Measurements from ENCODE around the gene CTU2.

CTU2 gene

DNA sequence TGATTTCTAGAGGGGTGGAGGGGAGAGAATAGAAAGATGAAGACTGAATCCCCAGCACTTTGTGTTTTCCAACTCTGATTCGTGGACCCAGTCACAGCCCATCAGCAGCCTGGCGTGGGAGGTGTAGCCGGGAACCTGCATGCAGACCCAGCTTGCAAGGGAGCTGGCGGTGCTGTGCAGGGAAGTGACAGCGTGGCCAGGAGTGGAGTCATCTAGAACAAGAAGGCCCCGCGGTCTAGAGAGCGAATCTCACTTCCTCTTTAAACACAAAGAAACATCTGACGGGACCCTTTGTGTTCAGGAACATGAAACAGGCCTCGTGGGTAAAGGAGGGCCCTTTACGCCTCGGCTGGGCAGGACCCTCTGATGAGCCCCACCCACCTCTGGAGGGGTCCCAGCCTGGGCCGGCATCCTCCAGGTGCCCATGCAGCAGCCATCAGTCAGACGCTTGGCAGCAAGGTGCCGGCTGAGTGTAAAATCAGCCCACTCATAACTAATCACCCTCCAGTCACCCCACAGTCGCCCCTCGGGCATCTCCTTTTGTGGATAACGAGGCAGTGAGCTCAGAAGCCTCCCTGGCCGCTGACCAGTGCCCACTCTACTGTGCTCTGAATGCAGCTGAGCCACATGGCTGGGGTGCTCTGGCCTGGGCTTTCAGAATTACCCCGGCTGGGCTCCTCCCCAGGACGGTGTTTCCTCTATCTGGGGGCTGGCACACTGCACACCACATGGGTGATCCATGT, 24.4 kb upstream of the CTU2 start:
- no peak for DNase-seq (ENCODE audit: low spot score)

GRCh38 chr16:88684569-88685155, 21.6 kb upstream of the CTU2 start:
- DNase-seq (ENCODE audit: low spot score) = no peak

- DNase-seq (ENCODE audit: low spot score) = peak; percentile 89
Observed at GRCh38 chr16:88685156-88686061, 20.9 kb upstream of the CTU2 start.

- DNase-seq (ENCODE audit: low spot score) = no peak
Observed at GRCh38 chr16:88686062-88686438, 20.3 kb upstream of the CTU2 start.

DNA sequence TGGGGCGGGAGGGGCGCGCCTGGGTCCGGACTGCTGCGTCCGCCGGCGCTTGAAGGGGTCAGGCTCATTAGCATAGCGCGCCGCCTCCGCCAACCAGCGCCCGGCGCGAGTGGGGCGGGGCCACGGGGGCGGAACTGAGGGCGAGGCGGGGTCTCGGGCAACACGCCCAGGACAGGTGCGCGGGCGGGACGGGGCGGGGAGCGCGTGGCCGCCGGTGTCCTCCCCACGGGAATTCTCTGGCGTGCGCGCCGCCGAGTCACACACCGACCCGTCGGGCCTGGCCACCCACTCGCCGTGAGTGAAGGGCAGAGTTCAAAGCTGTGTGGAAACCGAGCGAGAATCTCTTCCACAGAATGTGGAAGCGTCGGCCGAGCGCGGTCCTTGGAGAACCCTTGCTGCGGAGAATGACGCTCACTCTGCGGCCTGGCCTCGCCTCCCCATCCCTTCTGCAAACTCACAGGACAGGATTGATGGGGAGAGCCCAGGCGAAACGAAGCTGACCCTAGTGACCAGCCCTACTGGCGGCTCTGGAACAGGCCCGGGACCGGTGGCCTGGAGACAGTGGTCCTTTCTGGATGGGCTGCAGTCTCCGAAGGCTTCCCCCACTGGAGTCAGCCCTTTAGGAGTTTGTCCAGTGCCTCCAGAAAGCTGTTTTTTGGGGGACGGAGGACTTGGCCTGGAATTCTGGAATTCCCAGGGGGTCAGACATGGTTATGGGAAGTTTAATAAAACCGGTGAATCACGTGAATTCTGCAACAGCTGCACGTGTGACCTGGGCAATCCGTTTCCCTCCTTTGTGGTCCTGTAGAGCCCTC, 19.7 kb upstream of the CTU2 start, which contains the start of gene SNAI3:
SNAI3 (minus strand) TSS at position 69 of the 815 bp plus-strand sequence. CDS start 101 bp downstream, outside the sequence.
- DNase-seq (ENCODE audit: low spot score) = peak; percentile 73

DNA sequence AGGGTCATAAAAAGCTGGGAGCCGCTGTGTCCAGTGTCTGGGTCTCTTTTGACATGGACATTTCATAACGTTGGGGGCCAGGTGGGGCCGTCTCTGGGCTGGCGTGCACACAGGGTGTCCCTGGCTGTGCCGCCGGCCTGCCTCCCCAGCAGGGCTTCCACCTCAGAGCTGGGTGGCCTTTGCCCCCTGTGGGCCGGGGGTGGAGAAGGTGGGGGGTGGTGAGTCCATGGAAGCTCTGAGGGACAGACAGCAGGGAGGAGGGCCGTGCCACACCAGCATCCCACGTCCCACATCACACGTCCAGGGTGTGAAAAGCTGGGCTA, 19.1 kb upstream of the CTU2 start:
- DNase-seq (ENCODE audit: low spot score) = no peak

DNA sequence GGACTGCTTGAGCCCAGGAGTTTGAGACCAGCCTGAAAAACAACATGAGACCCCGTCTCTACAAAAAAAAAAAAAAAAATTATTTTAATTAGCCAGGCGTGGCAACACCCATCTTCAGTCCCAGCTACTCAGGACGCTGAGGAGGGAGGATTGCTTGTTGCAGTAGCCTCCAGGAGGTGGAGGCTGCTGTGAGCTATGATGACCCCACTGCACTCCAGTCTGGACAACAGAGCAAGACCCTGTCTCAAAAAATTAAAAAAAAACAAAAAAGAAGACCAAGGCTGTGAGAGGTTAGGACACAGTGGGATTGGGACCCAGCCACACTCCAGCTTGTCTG, 18.7 kb upstream of the CTU2 start:
- no peak for DNase-seq (ENCODE audit: low spot score)

- DNase-seq (ENCODE audit: low spot score) = no peak
Observed at GRCh38 chr16:88688013-88688778, 18.1 kb upstream of the CTU2 start.

GRCh38 chr16:88690341-88691128, 15.8 kb upstream of the CTU2 start:
- DNase-seq (ENCODE audit: low spot score) = no peak

DNA sequence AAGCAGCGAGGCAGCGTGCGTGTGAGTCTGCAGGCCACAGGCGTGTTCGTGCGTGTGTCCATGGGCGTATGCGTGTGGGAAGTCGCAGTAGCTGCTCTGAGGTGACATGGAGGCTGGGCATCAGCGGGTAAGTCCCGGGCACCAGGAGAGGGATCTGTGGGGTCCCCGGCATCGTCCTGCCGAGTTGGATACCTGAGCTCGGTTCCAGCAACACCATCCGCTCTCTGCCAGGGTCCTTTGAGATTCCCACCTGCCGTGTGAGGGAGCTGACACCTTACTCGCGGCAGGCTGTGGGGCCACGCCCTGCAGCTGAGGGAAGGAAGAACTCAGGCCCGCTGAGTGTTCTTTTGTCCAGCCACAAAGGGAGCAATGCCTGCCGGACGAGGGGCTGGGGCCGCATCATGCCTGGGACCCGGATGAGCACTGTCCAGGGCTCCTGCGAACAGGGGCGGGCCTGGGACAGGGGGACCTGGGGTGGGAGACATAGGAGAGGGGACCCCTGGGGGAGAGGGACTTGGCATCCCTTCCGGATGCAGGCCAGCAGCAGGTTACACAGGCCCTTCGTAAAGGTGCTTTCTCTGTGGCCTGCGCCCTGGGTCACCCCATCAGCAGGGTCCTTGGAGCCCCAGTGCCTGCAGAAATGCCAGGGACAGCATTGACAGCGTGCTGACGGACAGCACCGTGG, 15.0 kb upstream of the CTU2 start:
- no peak for DNase-seq (ENCODE audit: low spot score)

- DNase-seq (ENCODE audit: low spot score) = no peak
Observed at GRCh38 chr16:88691924-88692560, 14.3 kb upstream of the CTU2 start.

- no peak for DNase-seq (ENCODE audit: low spot score)
Observed at GRCh38 chr16:88692861-88693260, 13.4 kb upstream of the CTU2 start.

DNA sequence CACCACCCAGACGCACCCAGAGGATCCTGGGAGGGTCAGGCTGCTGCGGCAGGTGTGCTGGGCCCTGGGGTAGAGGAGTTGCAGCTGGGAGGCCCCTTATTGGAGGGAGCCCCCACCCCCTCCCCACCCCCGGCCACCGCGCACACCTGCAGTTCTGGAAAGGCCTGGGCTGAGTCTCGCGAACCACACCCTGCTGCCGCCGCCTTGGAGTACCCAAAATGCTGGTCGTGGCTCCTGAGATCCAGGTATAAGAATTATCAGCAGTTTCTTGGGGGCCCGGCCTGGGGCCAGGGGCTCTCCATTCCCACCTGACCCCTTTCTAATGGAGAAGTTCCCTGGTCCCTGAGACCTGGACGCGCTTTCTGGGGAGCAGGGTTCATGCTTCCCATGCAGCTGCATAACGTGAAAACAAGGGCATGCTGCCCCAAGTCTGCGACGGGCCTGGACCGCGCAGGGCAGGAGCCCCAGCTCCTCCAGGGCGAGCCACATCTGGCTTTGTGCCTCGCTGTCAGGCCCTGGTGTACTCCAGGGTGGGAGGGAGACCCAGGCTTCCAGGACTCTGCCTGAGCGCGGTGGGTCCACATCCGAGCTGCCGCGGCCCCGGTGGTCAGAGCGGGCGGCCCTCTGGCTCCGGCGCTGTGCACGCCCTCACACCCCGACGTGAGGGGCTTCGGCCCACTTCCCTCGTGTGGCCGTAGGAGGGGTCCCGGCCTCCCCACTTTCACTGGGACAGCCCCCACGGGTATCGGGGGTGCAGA, 12.7 kb upstream of the CTU2 start:
- no peak for DNase-seq (ENCODE audit: low spot score)

DNA sequence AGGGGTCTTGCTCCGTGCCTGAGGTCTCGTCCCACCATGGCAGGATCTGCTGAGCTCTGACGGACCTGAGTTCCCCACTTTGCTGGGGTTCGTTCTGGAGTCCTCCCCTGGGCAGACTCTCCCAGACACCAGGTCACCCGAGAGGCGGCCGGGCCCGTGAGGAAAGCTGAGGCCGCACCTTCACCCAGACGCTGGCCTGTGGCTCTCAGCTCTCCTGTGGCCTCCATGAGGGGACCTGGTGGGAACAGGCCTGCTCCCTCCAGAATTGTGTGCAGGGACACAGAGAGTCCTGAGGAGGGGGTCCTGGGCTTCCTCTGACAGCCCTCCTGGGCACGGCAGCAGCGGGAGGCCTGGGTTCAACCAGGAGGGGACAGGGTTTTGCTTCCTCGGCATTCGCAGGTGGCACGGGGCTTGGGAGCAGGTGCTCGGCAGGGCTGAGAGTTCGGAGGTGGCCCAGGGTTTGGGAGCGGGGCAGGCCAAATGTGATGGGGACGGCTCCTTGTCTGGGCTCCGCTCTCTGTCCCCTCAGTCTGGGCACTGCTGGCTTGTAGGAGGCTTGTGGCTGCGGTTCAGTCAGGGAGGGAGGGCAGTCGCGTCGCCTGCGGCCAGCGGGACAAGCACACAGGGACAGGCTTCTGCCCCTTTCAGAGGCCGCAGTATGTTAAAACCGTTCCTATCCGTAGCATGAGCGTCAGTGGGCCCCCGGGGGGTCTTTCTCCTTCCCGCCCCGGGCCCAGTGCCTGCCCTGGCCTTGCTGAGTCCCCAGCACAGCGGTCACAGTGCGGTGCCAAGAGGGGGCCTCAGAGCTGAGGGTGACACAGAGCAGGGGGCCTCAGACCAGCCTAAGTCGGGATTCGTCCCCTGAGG, 11.8 kb upstream of the CTU2 start:
- no peak for DNase-seq (ENCODE audit: low spot score)

GRCh38 chr16:88695218-88695617, 11.1 kb upstream of the CTU2 start:
- DNase-seq (ENCODE audit: low spot score) = no peak

DNA sequence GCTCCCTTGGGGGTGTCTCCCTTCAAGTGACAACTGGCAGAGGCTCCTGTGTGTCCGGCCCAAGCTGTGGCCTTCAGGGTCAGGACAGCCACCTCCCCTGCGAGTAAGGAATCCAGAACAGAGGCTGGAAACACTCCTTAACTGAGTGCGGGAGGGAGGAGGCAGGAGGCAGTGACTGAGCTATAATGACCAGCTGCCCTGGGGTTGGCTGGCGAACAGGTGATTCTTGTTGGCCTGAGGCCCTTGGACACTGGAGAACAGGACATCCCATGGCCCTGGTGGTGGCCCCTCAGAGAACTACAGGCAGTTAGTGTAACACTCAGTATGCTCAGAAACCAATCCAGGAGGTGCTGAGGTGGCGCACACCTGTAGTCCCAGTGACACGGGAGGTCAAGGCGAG, 10.6 kb upstream of the CTU2 start:
- DNase-seq (ENCODE audit: low spot score) = no peak

DNA sequence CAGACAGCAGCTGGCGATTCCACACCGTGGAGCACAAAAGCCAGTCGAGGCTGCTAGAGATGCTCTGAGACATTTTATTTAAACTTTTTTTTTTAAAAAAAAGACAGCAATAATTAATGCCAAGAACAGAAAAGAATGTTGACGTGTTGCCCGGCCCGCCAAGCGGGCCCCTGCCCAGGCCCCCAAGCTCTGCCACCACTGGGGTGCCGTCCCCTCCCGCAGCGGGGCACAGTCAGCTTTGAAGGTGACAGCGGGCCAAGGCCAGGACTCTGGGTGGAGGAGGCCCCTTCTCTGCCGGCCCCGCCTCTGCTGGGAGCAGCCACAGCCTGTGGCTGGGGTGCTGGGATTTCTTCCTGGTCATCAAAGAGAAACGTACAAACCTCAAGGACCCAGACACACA, 9.9 kb upstream of the CTU2 start:
- no peak for DNase-seq (ENCODE audit: low spot score)

Data from hepatic stellate cell (primary cell).